Thyroid gland (tissue), 4 donors: ENCODE results near the gene NUSAP1.

Experiments
- POLR2A ChIP-seq, 2 donors: fragments of 450-650 bp; IDR thresholded peaks; one replicate each; pipeline ENCODE4 v1.6.1; 2017; ENCODE audit warnings: antibody characterized with exemption in 2 of 2, mild to moderate bottlenecking in 2 of 2, moderate library complexity in 1 of 2
- TF ChIP-seq, protein P1 (sequence below), 6 experiments: fragments of 200-600 bp in 3 of 6; fragments of 450-650 bp in 3 of 6; sonication (generic) in 3 of 6; IDR thresholded peaks; one replicate each; pipeline ENCODE4 v1.5.1; 2016 to 2019; ENCODE audit warnings: antibody characterized with exemption in 6 of 6, mild to moderate bottlenecking in 2 of 6, inconsistent platforms in 1 of 6, moderate library complexity in 1 of 6

DNA sequence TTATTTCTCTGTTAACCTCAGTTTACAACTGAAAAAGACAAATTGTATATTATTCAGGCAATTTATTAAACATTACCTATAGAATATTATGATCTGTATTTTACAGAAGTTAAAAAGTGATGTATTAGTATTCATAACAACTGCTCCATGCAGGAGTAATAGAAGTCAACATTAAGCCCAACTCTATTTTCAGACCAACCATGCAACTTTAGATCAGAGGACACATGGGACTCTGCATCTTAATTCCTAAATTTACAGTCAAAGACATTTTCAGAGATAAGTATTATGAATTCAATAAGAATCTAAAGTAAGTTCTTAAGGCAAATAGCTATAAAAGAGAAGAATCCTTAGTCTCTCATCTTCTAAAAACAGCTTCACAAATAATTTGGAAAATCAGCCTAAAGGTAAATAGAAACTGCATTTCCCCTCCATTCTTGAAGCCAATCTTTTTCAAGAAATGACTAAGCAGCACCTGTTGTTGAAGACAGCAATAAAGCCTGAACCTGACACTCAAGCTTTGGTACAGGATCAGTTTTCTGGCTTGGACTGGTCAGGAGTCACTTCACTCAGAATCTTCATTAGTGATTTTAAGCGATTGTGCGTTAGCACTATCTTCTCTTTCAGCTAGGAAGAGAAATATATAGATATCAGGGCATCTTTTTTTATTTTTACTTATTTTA, 23.3 kb upstream of the NUSAP1 start:
- TF ChIP-seq, protein P1, sequence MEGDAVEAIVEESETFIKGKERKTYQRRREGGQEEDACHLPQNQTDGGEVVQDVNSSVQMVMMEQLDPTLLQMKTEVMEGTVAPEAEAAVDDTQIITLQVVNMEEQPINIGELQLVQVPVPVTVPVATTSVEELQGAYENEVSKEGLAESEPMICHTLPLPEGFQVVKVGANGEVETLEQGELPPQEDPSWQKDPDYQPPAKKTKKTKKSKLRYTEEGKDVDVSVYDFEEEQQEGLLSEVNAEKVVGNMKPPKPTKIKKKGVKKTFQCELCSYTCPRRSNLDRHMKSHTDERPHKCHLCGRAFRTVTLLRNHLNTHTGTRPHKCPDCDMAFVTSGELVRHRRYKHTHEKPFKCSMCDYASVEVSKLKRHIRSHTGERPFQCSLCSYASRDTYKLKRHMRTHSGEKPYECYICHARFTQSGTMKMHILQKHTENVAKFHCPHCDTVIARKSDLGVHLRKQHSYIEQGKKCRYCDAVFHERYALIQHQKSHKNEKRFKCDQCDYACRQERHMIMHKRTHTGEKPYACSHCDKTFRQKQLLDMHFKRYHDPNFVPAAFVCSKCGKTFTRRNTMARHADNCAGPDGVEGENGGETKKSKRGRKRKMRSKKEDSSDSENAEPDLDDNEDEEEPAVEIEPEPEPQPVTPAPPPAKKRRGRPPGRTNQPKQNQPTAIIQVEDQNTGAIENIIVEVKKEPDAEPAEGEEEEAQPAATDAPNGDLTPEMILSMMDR (IDR thresholded peaks at IDR 0.05): no peak
- no peak for TF ChIP-seq POLR2A (IDR thresholded peaks at IDR 0.05)
